GM12873 (cell line): ENCODE data around the gene TOX3.

ENCODE experiments used
- CTCF ChIP-seq: IDR thresholded peaks from 2 replicates; pipeline ENCODE4 v1.5.1; 2012; ENCODE audit warnings: low read depth, mild to moderate bottlenecking, moderate library complexity, low read length, control low read depth; ENCODE audit not compliant: insufficient read depth; ENCODE audit errors: missing control alignments

Gene TOX3

GRCh38 chr16:52521570-52521969 is 25.4 kb downstream of the TOX3 start:
- TF ChIP-seq CTCF: no peak

GRCh38 chr16:52518884-52519283 is 28.1 kb downstream of the TOX3 start:
- no peak for TF ChIP-seq CTCF

- no peak for TF ChIP-seq CTCF
Measured at GRCh38 chr16:52515068-52515671, 31.8 kb downstream of the TOX3 start.

GRCh38 chr16:52512297-52512987 is 34.5 kb downstream of the TOX3 start:
- no peak for TF ChIP-seq CTCF

GRCh38 chr16:52501746-52502145 is 45.2 kb downstream of the TOX3 start:
- no peak for TF ChIP-seq CTCF

GRCh38 chr16:52500963-52501362 is 46.0 kb downstream of the TOX3 start:
- TF ChIP-seq CTCF: no peak

- no peak for TF ChIP-seq CTCF
Measured at GRCh38 chr16:52499060-52499440, 47.9 kb downstream of the TOX3 start.
